ENCODE data around the gene TMEM158. TPM values are rescaled to one million over a fixed set of nuclear protein-coding genes. Genes with fewer than 3 reads are reported as not detected.

Gene TMEM158

DNA sequence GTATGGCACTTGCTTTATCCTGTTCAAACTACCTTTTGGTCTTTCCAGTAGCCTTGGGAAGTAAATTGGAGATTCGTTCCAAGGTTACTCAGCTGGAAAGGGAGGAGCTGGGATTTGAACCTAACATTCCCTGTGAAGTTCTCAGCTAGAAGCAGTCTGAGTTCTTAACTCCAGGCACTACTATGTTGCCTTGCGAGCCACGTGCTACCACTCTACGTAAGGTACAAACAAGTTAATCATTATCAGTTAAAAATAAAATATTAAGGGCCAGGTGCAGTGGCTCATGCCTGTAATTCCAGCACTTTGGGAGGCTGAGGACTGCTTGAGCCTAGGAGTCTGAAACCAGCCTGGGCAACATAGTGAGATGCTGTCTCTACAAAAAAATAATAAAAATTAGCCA, 49.2 kb downstream of the TMEM158 start:
- Histone ChIP-seq H3K27me3 (ENCODE audit: control insufficient read depth in 1 of 2, insufficient read depth in 1 of 2, low read length in 2 of 2) (no peaks in the 10 kb centered on the region), H3K9me3 (ENCODE audit: control insufficient read depth, low read length) (no peaks in the 10 kb centered on the region), H3K36me3 (ENCODE audit: control insufficient read depth in 1 of 2, insufficient read depth in 2 of 2, low read depth in 1 of 2, low read length in 2 of 2) (no peaks in the 10 kb centered on the region), H3K4ac (ENCODE audit: low read depth in 1 of 2, low read length in 2 of 2) (no peak overlapping the region), H4K8ac (ENCODE audit: low read length) (no peak overlapping the region), H2AFZ (ENCODE audit: low read depth, low read length) (no peak overlapping the region), H4K91ac (ENCODE audit: low read length) (no peak overlapping the region), H2BK120ac (ENCODE audit: low read depth, low read length) (no peak overlapping the region), H3K4me3 (ENCODE audit: insufficient read depth in 1 of 2, low read depth in 1 of 2, low read length in 2 of 2) (no peak overlapping the region), H3K79me1 (replicated peaks; ENCODE audit: low read length, poor library complexity, severe bottlenecking) (no peaks in the 10 kb centered on the region), H2BK12ac (ENCODE audit: low read length in 2 of 2) (no peak overlapping the region), H2BK15ac (ENCODE audit: low read depth, poor library complexity, severe bottlenecking) (no peak overlapping the region), H3K18ac (ENCODE audit: low read depth in 1 of 2, low read length in 2 of 2) (no peak overlapping the region), H3K14ac (ENCODE audit: low read length in 2 of 2) (no peak overlapping the region), H3K4me2 (ENCODE audit: low read length, poor library complexity, severe bottlenecking) (no peak overlapping the region), H3K4me1 (ENCODE audit: control insufficient read depth, insufficient read depth, low read depth, low read length) (peaks cover 27% of the 10 kb centered on the region), H3K9ac (ENCODE audit: low read length) (no peak overlapping the region), H3K27ac (ENCODE audit: low read length, poor library complexity, severe bottlenecking) (no peak overlapping the region), H3K23ac (ENCODE audit: low read length in 2 of 2) (no peak overlapping the region), H2BK5ac (ENCODE audit: low read depth, low read length, poor library complexity, severe bottlenecking) (no peak overlapping the region), H2AK5ac (ENCODE audit: low read length, severe bottlenecking) (peak overlapping the region; percentile 40)
- no peak for DNase-seq
- WGBS, result 86% methylated on average over 4 of the region's 4 CpGs

Small RNAs within 50 kb of the gene (small RNA-seq; reads per million reads assigned to genes)
- gene RF00012 (ENCODE audit: low read depth), result not detected
